Mesothelial cell of epicardium (in vitro differentiated cells): Measurements from ENCODE around the gene GNS. TPM values are rescaled to one million over a fixed set of nuclear protein-coding genes. Genes with fewer than 3 reads are reported as not detected.
"Not testable (repeated sequence)": the region's sequence is repeated elsewhere in the genome, so short reads cannot be mapped to it uniquely, and the experiment has no call there.

ENCODE experiments used
- DNase-seq, 2 experiments: peaks; one replicate each; pipeline ENCODE4 v3.0.0; 2021; ENCODE audit warnings: low spot score in 2 of 2; ENCODE audit not compliant: unreplicated experiment in 2 of 2
- H3K27ac Mint-ChIP-seq: 2 replicates; pipeline ENCODE4 v1.8.0; 2021; ENCODE audit warnings: mixed read lengths
- H3K27me3 Mint-ChIP-seq: 2 replicates; pipeline ENCODE4 v1.8.0; 2021; ENCODE audit warnings: low read depth, mixed read lengths
- H3K36me3 Mint-ChIP-seq: 2 replicates; pipeline ENCODE4 v1.8.0; 2021; ENCODE audit warnings: mixed read lengths
- H3K4me1 Mint-ChIP-seq: 2 replicates; pipeline ENCODE4 v1.8.0; 2021; ENCODE audit warnings: mixed read lengths
- H3K4me3 Mint-ChIP-seq: 2 replicates; pipeline ENCODE4 v1.8.0; 2021; ENCODE audit warnings: mild to moderate bottlenecking, moderate library complexity, mixed read lengths
- H3K9me3 Mint-ChIP-seq: 2 replicates; pipeline ENCODE4 v1.8.0; 2021; ENCODE audit warnings: mixed read lengths
- CTCF ChIP-seq: fragments of 200-600 bp; sonication (generic); IDR thresholded peaks from one replicate; pipeline ENCODE4 v1.5.0; 2021; ENCODE audit warnings: antibody characterized with exemption; ENCODE audit not compliant: unreplicated experiment
- total RNA-seq: library from RNA; stranded (reverse); gene quantifications from 3 replicates; pipeline ENCODE4 v1.2.1, GENCODE V29; 2021

The GNS gene
- 66.1 to 68.0 TPM (median 67.4 TPM) in 3 replicates for total RNA-seq

GRCh38 chr12:64759035-64759894 is at the start of gene GNS:
Gene GNS (minus strand): TSS chr12:64759406. CDS start chr12:64759276, 130 bp downstream.
- TF ChIP-seq CTCF = no peak
- peaks cover 6% of the 10 kb centered on the region for H3K36me3 Mint-ChIP-seq
- H3K4me3 Mint-ChIP-seq = peak within 1 kb of the TSS; percentile 90
- peak within 1 kb of the TSS; percentile 92 for H3K27ac Mint-ChIP-seq
- H3K27me3 Mint-ChIP-seq = no peaks in the 10 kb centered on the region
- DNase-seq = peak; percentile 93 to 99
- H3K9me3 Mint-ChIP-seq = no peaks in the 10 kb centered on the region
- peaks cover 23% of the 10 kb centered on the region for H3K4me1 Mint-ChIP-seq

GRCh38 chr12:64808110-64808509 is 48.9 kb upstream of the GNS start:
- H3K27ac Mint-ChIP-seq = no peak overlapping the region
- H3K4me1 Mint-ChIP-seq = no peaks in the 10 kb centered on the region
- no peak for TF ChIP-seq CTCF
- H3K36me3 Mint-ChIP-seq = no peaks in the 10 kb centered on the region
- H3K4me3 Mint-ChIP-seq = no peak overlapping the region
- no peaks in the 10 kb centered on the region for H3K9me3 Mint-ChIP-seq
- DNase-seq = no peak
- peaks cover 57% of the 10 kb centered on the region for H3K27me3 Mint-ChIP-seq

- H3K4me1 Mint-ChIP-seq = peaks cover 2% of the 10 kb centered on the region
- no peaks in the 10 kb centered on the region for H3K9me3 Mint-ChIP-seq
- no peak for DNase-seq
- no peak overlapping the region for H3K27ac Mint-ChIP-seq
- no peaks in the 10 kb centered on the region for H3K36me3 Mint-ChIP-seq
- H3K4me3 Mint-ChIP-seq = no peak overlapping the region
- no peak for TF ChIP-seq CTCF
- peaks cover 61% of the 10 kb centered on the region for H3K27me3 Mint-ChIP-seq
These were observed 47.6 kb upstream of the GNS start for GRCh38 chr12:64806593-64807460.

GRCh38 chr12:64806173-64806572 is 47.0 kb upstream of the GNS start:
- Mint-ChIP-seq H3K4me1 (peaks cover 2% of the 10 kb centered on the region), H3K27me3 (peaks cover 58% of the 10 kb centered on the region), H3K27ac (no peak overlapping the region), H3K36me3 (no peaks in the 10 kb centered on the region), H3K9me3 (no peaks in the 10 kb centered on the region), H3K4me3 (no peak overlapping the region)
- no peak for TF ChIP-seq CTCF
- no peak for DNase-seq

- not testable (repeated sequence) for H3K36me3 Mint-ChIP-seq, H3K27ac Mint-ChIP-seq, H3K4me1 Mint-ChIP-seq, H3K4me3 Mint-ChIP-seq, H3K9me3 Mint-ChIP-seq
- H3K27me3 Mint-ChIP-seq = peaks cover 50% of the 10 kb centered on the region
- peak; percentile 24 to 73 for DNase-seq
- TF ChIP-seq CTCF = peak; percentile 87
These were observed 43.1 kb upstream of the GNS start for GRCh38 chr12:64802180-64802775.
